HG02588 (cell line): ENCODE measurements around the gene NDUFAF8.

Experiments used
- ATAC-seq: cut with Tn5 transposase; IDR thresholded peaks from one replicate; pipeline ENCODE4 v1.9.1; 2021; ENCODE audit warnings: mild to moderate bottlenecking, moderate library complexity; ENCODE audit not compliant: unreplicated experiment

NDUFAF8 gene

GRCh38 chr17:81200695-81201580, 38.2 kb upstream of the NDUFAF8 start:
- no peak for ATAC-seq

GRCh38 chr17:81202318-81202717, 36.8 kb upstream of the NDUFAF8 start:
- no peak for ATAC-seq

- ATAC-seq: no peak
Observed at GRCh38 chr17:81203136-81203535, 36.0 kb upstream of the NDUFAF8 start.

- ATAC-seq: no peak
Observed at GRCh38 chr17:81204578-81204977, 34.5 kb upstream of the NDUFAF8 start.

- ATAC-seq: no peak
Observed at GRCh38 chr17:81206166-81206565, 33.0 kb upstream of the NDUFAF8 start.

- ATAC-seq: no peak
Observed at GRCh38 chr17:81206657-81207056, 32.5 kb upstream of the NDUFAF8 start.

GRCh38 chr17:81207610-81208581, 31.2 kb upstream of the NDUFAF8 start:
- no peak for ATAC-seq

- ATAC-seq: no peak
Observed at GRCh38 chr17:81208651-81209050, 30.5 kb upstream of the NDUFAF8 start.

GRCh38 chr17:81209141-81209540, 30.0 kb upstream of the NDUFAF8 start:
- ATAC-seq: no peak

- no peak for ATAC-seq
Observed at GRCh38 chr17:81210466-81210865, 28.7 kb upstream of the NDUFAF8 start.

- no peak for ATAC-seq
Observed at GRCh38 chr17:81210868-81211267, 28.2 kb upstream of the NDUFAF8 start.

- no peak for ATAC-seq
Observed at GRCh38 chr17:81212365-81212764, 26.8 kb upstream of the NDUFAF8 start.

- ATAC-seq: no peak
Observed at GRCh38 chr17:81213978-81214377, 25.1 kb upstream of the NDUFAF8 start.

GRCh38 chr17:81217491-81217890, 21.6 kb upstream of the NDUFAF8 start:
- no peak for ATAC-seq

GRCh38 chr17:81218459-81218858, 20.7 kb upstream of the NDUFAF8 start:
- no peak for ATAC-seq

- no peak for ATAC-seq
Observed at GRCh38 chr17:81218991-81219390, 20.1 kb upstream of the NDUFAF8 start.

- ATAC-seq: no peak
Observed at GRCh38 chr17:81219476-81220180, 19.5 kb upstream of the NDUFAF8 start.

GRCh38 chr17:81221371-81221841, 17.7 kb upstream of the NDUFAF8 start:
- ATAC-seq: no peak

- ATAC-seq: no peak
Observed at GRCh38 chr17:81221842-81222619, 17.1 kb upstream of the NDUFAF8 start.

- ATAC-seq: no peak
Observed at GRCh38 chr17:81222620-81222905, 16.6 kb upstream of the NDUFAF8 start.
